SH-SY5Y (cell line): Measurements from ENCODE around the gene DGKG.

Source experiments
- GATA2 ChIP-seq: IDR thresholded peaks from 2 replicates; pipeline ENCODE4 v1.6.1; 2011; ENCODE audit warnings: mild to moderate bottlenecking, low read depth, low read length
- GATA3 ChIP-seq: IDR thresholded peaks from 2 replicates; pipeline ENCODE4 v1.6.1; 2011; ENCODE audit warnings: low read depth, mild to moderate bottlenecking, low read length, moderate library complexity

The DGKG gene

GRCh38 chr3:186115239-186115996 is 246.6 kb downstream of the DGKG start:
- TF ChIP-seq GATA2 (no peak), GATA3 (no peak)

- TF ChIP-seq GATA2 (no peak), GATA3 (no peak)
Observed at GRCh38 chr3:186110975-186111974, 250.8 kb downstream of the DGKG start.

GRCh38 chr3:186109897-186110803 is 251.9 kb downstream of the DGKG start:
- TF ChIP-seq GATA2 (no peak), GATA3 (no peak)

- TF ChIP-seq GATA2: no peak
- no peak for TF ChIP-seq GATA3
Observed at GRCh38 chr3:186108941-186109865, 252.8 kb downstream of the DGKG start, which contains the start of gene ETV5. Gene ETV5, minus strand, starts transcription at chr3:186109089. Its CDS starts 3,221 bp downstream, at chr3:186105868.

GRCh38 chr3:186108106-186108940 is 253.7 kb downstream of the DGKG start:
- TF ChIP-seq GATA2: no peak
- no peak for TF ChIP-seq GATA3

- TF ChIP-seq GATA2 (no peak), GATA3 (no peak)
Observed at GRCh38 chr3:186107215-186108105, 254.6 kb downstream of the DGKG start.

GRCh38 chr3:186105543-186105942 is 256.5 kb downstream of the DGKG start:
- TF ChIP-seq GATA3: no peak
- no peak for TF ChIP-seq GATA2

GRCh38 chr3:186102687-186103086 is 259.3 kb downstream of the DGKG start:
- no peak for TF ChIP-seq GATA2
- no peak for TF ChIP-seq GATA3

GRCh38 chr3:186100398-186100797 is 261.6 kb downstream of the DGKG start:
- no peak for TF ChIP-seq GATA3
- TF ChIP-seq GATA2: no peak

GRCh38 chr3:186099178-186099577 is 262.9 kb downstream of the DGKG start:
- peak; percentile 6; the same call in 1 of the 2 replicates for TF ChIP-seq GATA2
- TF ChIP-seq GATA3: no peak

GRCh38 chr3:186098740-186099139 is 263.3 kb downstream of the DGKG start:
- TF ChIP-seq GATA3 (0 out of 2 replicates have a peak, but pooled peaks have one; percentile 17), GATA2 (peak; percentile 42)

GRCh38 chr3:186097663-186098451 is 264.2 kb downstream of the DGKG start:
- TF ChIP-seq GATA2 (no peak), GATA3 (no peak)
